ENCODE results near the gene ABCB9. TPM values are rescaled to one million over a fixed set of nuclear protein-coding genes. Genes with fewer than 3 reads are reported as not detected.
"Not testable (repeated sequence)": the region's sequence is repeated elsewhere in the genome, so short reads cannot be mapped to it uniquely, and the experiment has no call there.

ABCB9 gene
- polyA plus RNA-seq (2012; ENCODE audit: insufficient read depth, insufficient read length): 2.1 TPM

DNA sequence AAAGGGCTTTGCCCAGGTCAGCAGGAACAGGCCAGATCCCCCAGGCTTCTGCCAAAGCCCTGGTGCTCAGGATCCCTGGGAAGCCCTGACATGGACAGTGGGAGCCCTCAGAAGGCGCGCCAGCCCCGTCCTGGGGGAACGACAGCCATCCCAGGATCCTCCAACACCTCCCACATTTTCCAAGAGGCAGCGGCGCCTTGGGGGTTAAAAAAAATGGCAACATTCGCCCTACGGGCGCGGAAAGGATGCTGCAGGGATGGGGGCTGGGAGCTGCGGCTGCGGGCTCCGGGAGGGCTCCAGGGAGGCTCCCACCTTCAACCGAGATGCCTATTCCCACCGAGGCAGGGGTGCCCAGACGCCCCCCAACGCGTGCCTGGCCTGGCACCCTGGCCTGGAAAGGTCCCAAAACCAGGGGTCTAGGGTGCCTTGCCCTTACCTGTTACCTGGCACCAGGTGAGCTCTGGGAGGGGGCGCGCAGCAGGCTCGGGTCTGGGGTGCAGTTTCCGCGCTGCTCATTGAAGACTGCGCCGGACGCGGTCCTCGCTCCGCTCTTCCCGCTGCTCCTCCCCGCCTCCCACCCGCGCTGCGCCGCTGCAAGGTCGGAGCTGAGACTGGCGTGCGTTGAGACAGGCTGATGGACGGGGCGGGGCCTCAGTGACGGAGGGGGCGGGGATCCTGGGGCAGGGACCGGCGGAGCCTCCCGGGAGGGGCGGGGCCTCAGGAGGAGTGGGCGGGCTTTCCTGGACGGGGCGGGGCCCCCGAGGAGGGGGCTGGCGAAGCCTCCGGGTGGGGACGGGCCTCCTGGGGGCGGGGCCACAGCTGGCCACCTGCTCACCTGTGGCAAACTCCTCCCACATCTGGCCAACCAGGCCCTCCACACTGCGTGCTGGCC, at the start of gene ABCB9:
Gene ABCB9 (minus strand): TSS at position 613 of the 892 bp plus-strand sequence. CDS start 6,228 bp downstream, outside the sequence.
- DNase-seq (ENCODE audit: low read depth, low spot score): peak; percentile 87
- H3K4me3 ChIP-seq (ENCODE audit: low read length): peak within 1 kb of the TSS; percentile 63

DNA sequence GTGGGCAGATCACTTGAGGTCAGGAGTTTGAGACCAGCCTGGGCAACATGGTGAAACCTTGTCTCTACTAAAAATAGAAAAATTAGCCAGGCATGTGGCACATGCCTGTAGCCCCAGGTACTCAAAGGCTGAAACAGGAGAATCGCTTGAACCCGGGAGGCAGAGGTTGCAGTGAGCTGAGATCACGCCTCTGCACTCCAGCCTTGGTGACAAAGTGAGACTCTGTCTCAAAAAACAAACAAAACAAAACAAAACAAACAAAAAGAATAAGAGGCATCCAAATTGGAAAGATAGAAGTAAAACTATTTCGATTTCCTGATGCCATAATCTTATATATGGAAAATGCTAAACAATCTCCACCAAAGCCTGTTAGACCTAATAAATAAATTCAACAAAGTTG, 48.2 kb upstream of the ABCB9 start:
- not testable (repeated sequence) for DNase-seq (ENCODE audit: low read depth, low spot score); H3K4me3 ChIP-seq (ENCODE audit: low read length)

DNA sequence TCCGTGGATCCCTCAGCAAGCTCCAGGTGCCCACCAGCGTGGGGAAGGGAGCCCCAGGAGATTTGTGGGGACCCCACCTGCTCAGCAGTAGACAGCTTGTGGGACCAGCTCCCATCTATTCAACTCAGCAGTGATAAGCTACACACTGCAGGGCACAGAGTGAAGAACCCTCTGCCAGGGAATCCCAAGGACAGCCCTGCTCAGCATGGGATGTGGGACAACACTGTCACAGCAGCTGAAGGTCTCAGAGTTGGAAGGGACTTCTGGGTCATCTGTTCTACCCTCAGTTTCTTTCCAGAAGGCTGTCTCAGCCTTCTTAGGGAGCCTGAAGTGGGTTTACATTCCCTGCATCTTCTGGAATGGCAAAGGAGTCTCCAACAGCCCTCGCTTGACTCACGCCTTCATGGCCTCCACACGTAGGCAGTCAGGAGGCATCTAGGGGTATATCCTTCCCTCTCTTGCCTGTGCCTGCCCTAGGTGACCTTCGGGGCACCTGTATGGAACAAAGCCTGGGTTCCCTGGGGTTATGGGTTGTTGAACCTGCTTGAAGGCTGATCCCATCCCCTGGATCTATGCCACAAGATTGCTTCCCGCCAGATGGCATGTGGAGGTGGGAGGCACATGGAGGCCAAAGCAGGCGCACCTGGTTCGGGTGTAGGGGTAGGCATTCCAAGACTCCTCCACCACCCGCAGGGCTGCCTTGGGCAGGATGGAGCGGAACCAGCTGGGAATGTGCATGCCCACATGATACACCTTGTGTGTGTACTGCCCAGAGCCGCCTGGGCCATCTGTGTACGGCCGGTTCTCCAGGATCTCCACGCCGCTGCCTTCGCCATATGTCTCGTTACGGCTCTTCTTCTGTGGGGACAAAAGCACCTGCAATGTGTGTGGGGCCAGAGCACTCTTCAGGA, 47.2 kb upstream of the ABCB9 start:
- H3K4me3 ChIP-seq (ENCODE audit: low read length): no peak overlapping the region
- no peak for DNase-seq (ENCODE audit: low read depth, low spot score)

DNA sequence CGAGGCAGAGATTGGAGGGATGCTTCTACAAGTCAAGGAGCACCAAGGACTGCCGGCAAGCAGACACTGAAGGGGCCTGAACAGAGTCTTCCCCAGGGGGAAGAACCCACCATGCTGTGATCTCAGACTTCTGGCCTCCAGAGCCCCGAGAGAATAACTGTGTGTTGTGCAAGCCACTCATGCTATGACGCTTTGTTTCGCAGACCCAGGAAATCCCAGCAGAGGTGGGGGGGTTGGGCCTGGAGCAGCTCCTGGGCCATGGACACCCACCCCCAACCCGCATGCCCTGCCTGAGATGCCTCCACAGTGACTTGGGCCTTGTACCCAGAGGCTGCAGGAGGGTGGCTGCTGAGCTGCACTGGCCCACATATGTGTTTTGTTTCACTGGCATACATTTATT, 45.4 kb upstream of the ABCB9 start:
- H3K4me3 ChIP-seq (ENCODE audit: low read length): no peak overlapping the region
- no peak for DNase-seq (ENCODE audit: low read depth, low spot score)

DNA sequence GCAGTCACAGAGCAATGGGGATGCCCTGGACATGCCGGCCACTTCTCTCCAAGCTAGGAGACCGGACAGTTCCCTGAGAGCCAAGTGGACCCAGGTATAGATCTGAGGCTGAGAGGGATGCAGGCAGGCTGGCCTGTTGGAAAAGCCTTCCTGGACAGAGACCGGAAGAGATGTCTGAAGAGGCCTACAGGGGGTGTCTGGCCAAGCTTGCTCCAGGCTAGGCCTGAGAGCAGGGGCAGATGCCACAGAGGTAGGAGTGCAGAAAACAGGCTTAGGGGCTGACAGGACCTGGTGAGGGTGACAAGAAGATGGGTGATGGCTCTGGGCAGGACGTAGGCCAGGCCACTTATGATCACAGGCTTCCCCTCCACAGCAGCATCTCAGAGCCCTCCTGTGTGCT, 44.4 kb upstream of the ABCB9 start:
- H3K4me3 ChIP-seq (ENCODE audit: low read length): no peak overlapping the region
- no peak for DNase-seq (ENCODE audit: low read depth, low spot score)

DNA sequence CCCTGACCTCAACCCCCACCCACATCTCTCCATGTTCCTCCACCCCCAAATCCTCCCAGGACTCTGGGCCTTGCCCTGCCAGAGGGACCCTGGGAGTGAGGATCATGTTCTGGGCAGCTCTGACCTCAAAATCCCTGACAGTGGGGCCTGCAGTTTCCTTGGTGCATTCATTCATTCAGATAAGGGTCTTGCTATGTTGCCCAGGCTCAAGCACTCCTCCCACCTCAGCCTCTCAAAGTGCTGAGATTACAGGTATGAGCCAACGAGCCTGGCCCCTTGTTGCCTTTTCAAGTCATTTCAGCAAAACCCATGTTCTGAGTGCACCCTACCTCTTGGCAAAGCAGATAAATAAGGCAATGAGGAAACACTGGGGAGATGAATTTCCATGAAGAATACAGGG, 43.8 kb upstream of the ABCB9 start:
- DNase-seq (ENCODE audit: low read depth, low spot score): no peak
- no peak overlapping the region for H3K4me3 ChIP-seq (ENCODE audit: low read length)

DNA sequence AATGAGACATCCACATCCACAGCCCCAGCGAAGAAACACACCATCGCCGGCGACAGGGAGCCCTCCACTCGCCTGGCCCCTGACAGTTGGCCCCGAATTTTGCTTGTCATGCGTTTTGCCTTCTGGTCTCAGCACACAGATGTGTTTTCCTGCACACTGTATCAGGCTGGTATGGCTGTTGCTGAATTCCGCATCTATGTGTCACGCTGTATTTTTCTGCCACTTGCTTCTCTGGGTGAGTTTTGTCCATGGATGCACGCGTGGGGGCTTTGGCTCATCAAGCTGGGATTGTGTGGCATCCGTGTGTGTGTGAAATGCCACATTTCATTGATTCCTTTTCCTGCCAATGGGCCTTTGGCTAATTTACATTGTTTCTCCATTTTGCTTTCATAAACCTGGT, 40.7 kb upstream of the ABCB9 start:
- no peak overlapping the region for H3K4me3 ChIP-seq (ENCODE audit: low read length)
- no peak for DNase-seq (ENCODE audit: low read depth, low spot score)

DNA sequence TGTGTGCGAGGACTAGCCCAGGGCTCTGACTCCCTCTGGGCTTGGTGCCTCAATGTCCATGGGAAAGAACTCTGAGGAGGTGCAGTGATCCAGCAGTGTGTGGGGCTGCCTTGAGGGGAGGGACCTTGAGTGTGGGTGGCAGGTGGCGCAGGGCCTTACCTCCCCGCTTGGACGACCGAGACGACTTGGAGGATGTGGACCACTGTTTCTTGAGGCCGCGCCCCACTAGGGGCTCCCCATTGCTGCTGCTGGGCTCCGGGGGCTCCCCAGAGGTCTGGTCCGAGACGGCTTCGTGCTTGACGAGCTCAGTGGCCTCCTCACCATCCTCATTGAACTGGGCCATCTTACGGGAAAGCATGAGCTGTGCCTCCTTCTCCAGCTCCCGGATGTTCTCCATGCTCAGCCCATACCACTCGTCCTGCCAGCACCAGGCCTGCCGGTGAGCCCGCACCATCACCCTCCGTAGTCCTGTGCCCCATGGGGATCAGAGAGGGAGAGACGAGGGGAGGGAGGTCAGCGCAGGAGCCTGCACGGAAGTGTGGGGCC, 38.9 kb upstream of the ABCB9 start:
- H3K4me3 ChIP-seq (ENCODE audit: low read length): no peak overlapping the region
- no peak for DNase-seq (ENCODE audit: low read depth, low spot score)

DNA sequence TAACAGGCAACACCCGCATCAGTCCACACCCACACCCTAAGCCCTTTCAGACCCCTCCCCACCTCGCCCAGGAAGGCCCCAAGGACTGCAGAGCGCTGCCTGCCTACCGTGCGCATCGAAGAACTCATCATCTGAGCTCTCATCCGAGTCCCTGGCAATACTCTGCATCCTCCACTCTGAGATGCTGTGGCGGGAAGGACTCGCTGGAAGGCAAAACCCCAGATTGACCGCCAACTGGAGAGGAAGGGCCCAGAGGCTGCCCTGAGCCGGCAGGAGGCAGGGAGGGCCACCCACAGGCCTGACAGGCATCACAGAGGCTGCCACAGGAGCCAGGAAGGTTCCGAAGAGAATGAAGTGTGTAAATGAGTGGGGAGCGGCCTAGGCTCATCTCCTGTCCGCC, 38.0 kb upstream of the ABCB9 start:
- no peak overlapping the region for H3K4me3 ChIP-seq (ENCODE audit: low read length)

DNA sequence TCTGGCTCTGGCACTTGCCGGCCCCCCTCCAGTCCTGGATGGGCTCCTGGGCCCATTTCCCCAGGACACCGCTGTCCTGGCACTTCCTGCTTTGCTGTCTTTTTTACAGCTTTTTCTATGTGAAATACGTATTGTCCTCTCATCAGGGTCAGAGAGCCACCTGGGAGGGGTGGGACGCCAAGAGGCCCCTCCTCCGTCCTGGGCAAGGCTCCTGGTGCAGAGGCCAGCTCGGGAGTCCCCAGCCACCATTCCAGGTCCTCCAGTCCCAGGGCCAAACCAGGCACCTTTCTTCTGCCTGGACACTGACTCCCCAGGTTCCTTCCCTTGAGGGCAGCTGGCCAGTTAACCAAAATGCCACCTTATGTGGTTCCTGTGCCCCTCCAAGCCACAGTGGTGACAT, 37.0 kb upstream of the ABCB9 start:
- no peak for DNase-seq (ENCODE audit: low read depth, low spot score)
- H3K4me3 ChIP-seq (ENCODE audit: low read length): no peak overlapping the region

More for the DNA sequence above, 38.0 kb upstream of the ABCB9 start:
- no peak for DNase-seq (ENCODE audit: low read depth, low spot score)

DNA sequence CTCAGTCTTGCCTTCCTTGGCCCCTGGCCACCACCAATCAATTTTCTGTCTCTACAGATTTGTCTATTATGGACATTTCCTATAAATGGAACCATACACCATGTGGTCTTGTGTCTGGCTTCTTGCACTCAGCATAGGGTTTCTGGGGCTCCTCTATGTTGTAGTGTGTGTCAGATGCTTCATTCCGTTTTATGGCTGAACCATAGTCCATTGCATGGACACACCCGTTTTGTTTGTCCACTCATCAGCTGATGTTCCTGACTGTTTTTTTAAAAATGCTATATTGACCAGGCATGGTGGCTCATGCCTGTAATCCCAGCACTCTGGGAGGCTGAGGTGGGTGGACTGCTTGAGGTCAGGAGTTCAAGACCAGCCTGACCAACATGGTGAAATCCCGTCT, 35.2 kb upstream of the ABCB9 start:
- no peak for DNase-seq (ENCODE audit: low read depth, low spot score)
- H3K4me3 ChIP-seq (ENCODE audit: low read length): no peak overlapping the region

DNA sequence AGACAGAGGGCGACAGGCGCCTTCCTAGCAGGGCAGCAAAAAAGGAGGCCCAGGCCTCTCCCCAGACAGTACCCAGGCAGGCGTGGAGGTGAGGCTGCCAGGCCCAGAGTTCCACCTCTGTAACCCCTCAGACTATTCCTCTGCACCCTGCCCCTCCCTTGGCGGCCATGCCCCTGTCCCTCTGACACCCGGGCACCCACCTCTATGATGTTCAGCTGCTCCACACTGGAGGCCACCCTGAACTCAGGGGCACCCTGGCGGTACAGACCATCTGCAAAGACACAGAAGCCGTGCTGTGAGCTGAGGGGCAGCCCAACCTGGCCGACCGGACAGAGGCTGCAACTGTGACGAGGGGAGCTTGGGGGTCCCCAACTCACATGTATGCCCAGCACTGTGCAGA, 34.3 kb upstream of the ABCB9 start:
- DNase-seq (ENCODE audit: low read depth, low spot score): no peak
- H3K4me3 ChIP-seq (ENCODE audit: low read length): no peak overlapping the region

DNA sequence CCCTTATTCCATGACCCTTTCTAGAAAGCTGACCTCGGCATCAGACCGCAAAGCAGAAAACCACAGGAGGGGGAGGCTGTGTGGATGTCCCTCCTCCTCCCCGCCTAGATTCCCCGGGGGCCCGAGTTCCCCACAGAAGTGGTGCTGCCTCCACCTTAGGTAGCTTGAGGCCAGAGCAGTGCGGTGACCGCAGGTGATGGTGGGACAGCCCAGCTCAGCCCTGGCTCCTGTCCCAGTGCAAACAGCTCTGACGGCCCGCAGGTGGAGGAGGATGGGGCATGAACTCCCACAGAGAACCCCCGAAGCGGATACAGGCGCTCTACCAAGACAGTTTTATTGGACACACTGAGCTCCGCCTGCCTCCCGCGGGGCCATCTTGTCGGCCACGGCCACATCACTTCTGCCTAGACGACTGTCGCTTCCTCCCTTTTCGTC, 33.7 kb upstream of the ABCB9 start:
- no peak for DNase-seq (ENCODE audit: low read depth, low spot score)
- no peak overlapping the region for H3K4me3 ChIP-seq (ENCODE audit: low read length)

DNA sequence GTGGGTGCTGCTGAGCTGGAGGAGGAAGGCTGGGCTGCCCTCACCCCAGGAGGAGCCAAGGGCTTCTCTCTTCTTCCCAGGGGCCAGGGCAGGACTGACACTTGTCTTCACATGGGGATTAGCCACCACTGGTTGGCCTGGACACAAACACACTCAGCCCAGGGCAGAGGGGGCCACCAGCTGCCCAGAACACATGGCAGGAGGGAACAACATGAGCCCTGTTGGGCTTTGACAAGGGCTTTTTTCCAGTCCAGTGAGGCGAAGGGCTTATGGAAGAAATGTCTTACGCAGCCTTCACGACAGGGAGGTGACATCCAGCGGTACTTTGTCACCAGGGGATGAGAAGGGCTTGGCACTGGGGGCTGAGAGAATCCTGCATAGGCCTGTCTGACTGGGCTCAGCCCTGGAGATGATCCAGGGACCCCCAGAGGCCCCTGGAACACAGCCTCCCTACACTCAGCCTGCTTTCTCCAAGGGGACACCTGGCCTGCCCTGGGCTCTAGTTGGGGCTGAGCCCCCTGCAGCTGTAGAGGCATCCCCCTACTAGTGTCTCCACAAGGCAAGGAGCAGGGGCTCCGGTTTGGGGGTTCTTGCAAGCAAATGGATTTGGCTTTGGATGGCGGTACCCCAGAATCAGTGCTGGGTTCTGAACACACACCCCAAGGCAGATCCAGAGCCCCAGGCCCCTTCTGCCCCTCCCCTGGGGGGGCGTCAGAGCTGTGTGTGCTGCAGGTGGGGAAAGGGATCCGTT, 33.1 kb upstream of the ABCB9 start:
- no peak overlapping the region for H3K4me3 ChIP-seq (ENCODE audit: low read length)
- DNase-seq (ENCODE audit: low read depth, low spot score): no peak

DNA sequence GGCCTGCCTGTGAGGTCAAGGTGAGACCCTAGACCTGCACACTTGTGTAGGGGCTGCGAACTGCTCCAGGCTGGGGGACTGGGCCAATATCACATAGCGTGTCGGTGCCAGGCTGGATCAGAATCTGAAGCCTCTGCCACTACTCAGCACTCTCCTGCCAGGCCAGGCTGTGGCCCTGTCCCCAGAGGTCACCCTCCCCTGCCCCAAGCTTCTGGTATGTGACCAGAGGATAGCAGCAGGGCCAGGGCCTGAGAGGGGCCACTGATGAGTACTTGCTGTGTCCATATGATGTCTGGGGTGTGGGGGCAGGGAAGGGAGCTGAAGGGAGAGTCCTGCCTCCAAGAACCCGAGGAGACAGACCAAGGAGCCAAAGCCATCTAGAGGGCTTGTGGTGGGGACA, 32.1 kb upstream of the ABCB9 start:
- no peak overlapping the region for H3K4me3 ChIP-seq (ENCODE audit: low read length)
- no peak for DNase-seq (ENCODE audit: low read depth, low spot score)

DNA sequence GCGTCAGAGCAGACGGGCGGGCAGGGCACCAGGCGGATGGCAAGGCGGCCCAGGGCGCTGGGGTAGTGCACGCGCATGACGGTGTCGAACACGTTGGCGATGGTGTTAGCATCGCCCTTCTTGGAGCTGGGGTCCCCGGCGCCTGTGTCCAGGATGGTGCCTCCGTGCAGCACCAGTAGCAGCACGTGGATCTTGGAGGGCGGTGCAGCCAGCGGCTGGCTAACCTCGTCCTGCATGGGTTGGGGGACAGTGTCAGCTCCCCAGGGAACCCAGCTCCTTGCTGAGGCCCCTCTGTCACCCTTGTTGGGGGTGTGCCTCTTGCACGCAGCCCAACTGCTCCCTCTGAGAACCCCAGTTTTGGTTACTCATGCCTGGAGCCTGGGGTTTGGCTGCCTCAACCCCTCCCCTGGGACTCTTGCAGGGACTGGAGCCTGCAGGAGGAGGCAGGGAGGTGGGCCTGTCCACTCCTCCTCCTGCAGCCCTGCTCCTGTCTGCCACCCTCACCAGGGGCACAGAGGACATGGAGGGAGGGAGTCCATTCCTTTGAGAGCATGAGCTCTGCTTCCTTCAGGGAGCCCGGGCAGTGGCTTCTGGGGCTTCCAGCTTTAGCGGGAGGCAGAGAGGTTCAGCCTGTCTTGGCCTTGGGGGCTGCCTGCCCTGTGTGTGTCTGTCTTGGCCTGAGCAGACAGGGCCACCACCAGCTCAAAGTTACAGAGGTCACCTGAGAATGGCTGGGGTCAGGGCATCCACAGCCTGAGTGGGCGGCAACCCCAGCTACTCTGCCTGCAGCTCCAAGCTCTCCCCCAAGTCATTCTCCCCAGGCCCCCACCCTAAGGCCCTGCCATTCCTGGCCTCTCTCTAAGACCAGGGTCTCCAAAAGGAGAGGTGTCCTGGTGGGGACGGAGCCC, 31.3 kb upstream of the ABCB9 start:
- no peak overlapping the region for H3K4me3 ChIP-seq (ENCODE audit: low read length)
- no peak for DNase-seq (ENCODE audit: low read depth, low spot score)

DNA sequence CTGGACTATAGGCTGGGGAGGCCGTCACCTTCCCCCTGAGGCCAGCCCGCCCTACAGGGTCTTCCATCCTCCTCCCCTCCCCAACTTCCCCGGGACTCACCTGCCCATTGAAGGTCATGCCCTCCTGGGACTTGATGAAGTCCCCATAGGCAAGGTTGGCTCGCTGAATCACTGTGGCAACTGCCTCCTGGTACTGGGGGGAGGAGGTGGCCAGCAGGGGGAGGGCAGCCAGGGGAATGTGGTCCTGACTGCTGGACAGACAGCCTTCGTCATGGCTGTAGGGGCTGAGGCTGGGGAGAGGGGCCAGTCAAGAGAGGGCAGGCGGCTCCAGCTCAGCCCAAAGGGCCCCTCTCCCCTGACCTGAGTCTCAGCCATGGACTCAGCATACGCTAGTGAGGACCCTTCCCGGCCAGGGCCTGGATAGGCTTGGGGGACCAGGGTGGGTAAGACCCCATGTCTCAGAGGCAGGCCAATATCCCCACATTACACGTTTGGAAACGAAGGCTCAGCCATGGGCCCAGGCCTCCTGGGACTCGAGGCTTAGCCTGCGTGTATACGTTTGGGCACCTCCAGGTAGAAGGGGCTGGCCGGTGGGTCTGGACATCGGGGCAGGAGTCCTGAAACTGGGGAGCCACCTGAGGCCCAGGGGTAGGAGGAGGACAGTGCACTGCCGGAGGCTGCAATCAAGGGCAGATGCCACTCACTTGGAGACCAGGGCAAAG, 30.5 kb upstream of the ABCB9 start:
- H3K4me3 ChIP-seq (ENCODE audit: low read length): no peak overlapping the region
- DNase-seq (ENCODE audit: low read depth, low spot score): no peak

Measured in Jurkat, Clone E6-1 (cell line).